Spleen (tissue), 11 donors: ENCODE results near the gene KIF6. TPM values are rescaled to one million over a fixed set of nuclear protein-coding genes. Genes with fewer than 3 reads are reported as not detected.

ENCODE experiments used
- DNase-seq: peaks from one replicate; pipeline ENCODE4 v3.0.0-alpha.2; 2020
- H3K27ac ChIP-seq, 8 donors: fragments of 200-600 bp; sonication (generic) in 7 of 8; 1 replicate in 4 of 8; 2 replicates in 4 of 8; pipeline versions ENCODE4 v1.5.0 to v1.8.0; 2016 to 2021; ENCODE audit warnings: inconsistent platforms in 4 of 8, mild to moderate bottlenecking in 4 of 8, moderate library complexity in 1 of 8
- H3K27me3 ChIP-seq, 7 donors: fragments of 200-600 bp; sonication (generic) in 6 of 7; replicated peaks in 1 of 7; 1 replicate in 4 of 7; 2 replicates in 3 of 7; pipeline versions ENCODE4 v1.5.0 to v1.8.0; 2016 to 2021; ENCODE audit warnings: inconsistent platforms in 3 of 7, mild to moderate bottlenecking in 1 of 7
- H3K36me3 ChIP-seq, 6 donors: fragments of 200-600 bp; sonication (generic) in 5 of 6; 1 replicate in 4 of 6; 2 replicates in 2 of 6; pipeline versions ENCODE4 v1.5.0 to v1.8.0; 2016 to 2021; ENCODE audit warnings: inconsistent platforms in 2 of 6
- H3K4me1 ChIP-seq, 6 donors: fragments of 200-600 bp; sonication (generic) in 5 of 6; 1 replicate in 3 of 6; 2 replicates in 3 of 6; pipeline versions ENCODE4 v1.5.0 to v1.8.0; 2016 to 2021; ENCODE audit warnings: inconsistent platforms in 3 of 6
- H3K4me3 ChIP-seq, 8 donors: fragments of 200-600 bp; sonication (generic) in 7 of 8; 1 replicate in 4 of 8; 2 replicates in 4 of 8; pipeline versions ENCODE4 v1.5.0 to v1.8.0; 2016 to 2021; ENCODE audit warnings: inconsistent platforms in 4 of 8, mild to moderate bottlenecking in 4 of 8, moderate library complexity in 2 of 8
- H3K9me3 ChIP-seq, 8 donors: fragments of 200-600 bp; sonication (generic) in 7 of 8; 1 replicate in 4 of 8; 2 replicates in 4 of 8; pipeline versions ENCODE4 v1.5.0 to v1.8.0; 2016 to 2021; ENCODE audit warnings: inconsistent platforms in 4 of 8
- CTCF ChIP-seq, 11 experiments: fragments of 200-600 bp in 7 of 11; fragments of 450-650 bp in 4 of 11; sonication (generic) in 4 of 11; IDR thresholded peaks in 8 of 11; conservative IDR thresholded peaks in 3 of 11; 1 replicate in 7 of 11; 2 replicates in 4 of 11; pipeline versions ENCODE4 v1.4.0 to v1.8.0; 2016 to 2021; ENCODE audit warnings: antibody characterized with exemption in 11 of 11, inconsistent platforms in 4 of 11, mild to moderate bottlenecking in 1 of 11
- POLR2A ChIP-seq, 3 donors: fragments of 450-650 bp; IDR thresholded peaks; one replicate each; pipeline ENCODE4 v1.5.1; 2017; ENCODE audit warnings: antibody characterized with exemption in 3 of 3, mild to moderate bottlenecking in 1 of 3
- POLR2AphosphoS5 ChIP-seq, 3 donors: sonication (generic); formaldehyde crosslinking; IDR thresholded peaks; one replicate each; pipeline ENCODE4 v1.5.1; 2017; ENCODE audit warnings: antibody characterized with exemption in 3 of 3
- WGBS, 5 donors: extraction: QIAGEN DNeasy Blood & Tissue Kit in 3 of 5; methylation state at CpG; one replicate each; pipeline versions ENCODE4 v1.1.5 to v1.1.7; 2013 to 2018; 5-methylcytosine and 5-hydroxymethylcytosine counted together
- intact Hi-C: fragments of 100-400 bp; cut with DNase I; formaldehyde crosslinking; loops from one replicate; pipeline ENCODE4 v1.15.0; 2023; ENCODE audit warnings: low total_unique reads
- polyA plus RNA-seq, 3 donors: library from polyadenylated mRNA; stranded (reverse); fragments of 200-250 nt; gene quantifications; one replicate each; pipeline ENCODE4 v1.2.1, GENCODE V29; 2013
- total RNA-seq, 7 donors: library from RNA; depleted of rRNA in 3 of 7; stranded (reverse); fragments of >200 nt in 3 of 7; fragmentation: NEBNext Ultra II Directional in 4 of 7; extraction: Animal tissue kit (Norgen Biotek cat#: 25700) in 4 of 7; gene quantifications; one replicate each; pipeline versions ENCODE4 v1.1.0 to v1.2.1, GENCODE V29; 2016 to 2021
- donor health status: healthy with polysubstance abuse.
- donor health status: DM: no; HTN: no; CAD: no; lungs with moderate emphysema.
- donor health status: DM: no; HTN: no; CAD: no.
- donor health status: Bipolar disorder and iron deficiency.
- donor health status: healthy.
- donor health status: DM: no; HTN: no; CAD: no.
- donor health status: DM: yes; HTN: yes; CAD: no.

KIF6 gene
- total and polyA plus RNA-seq, 10 donors = 0.10 to 0.75 (median 0.24) TPM; not detected in 3

- Histone ChIP-seq H3K27me3 (peaks cover 0 to 30% (median 0%) of the 10 kb centered on the region in 7 donors), H3K4me3 (no peak overlapping the region), H3K36me3 (no peaks in the 10 kb centered on the region), H3K4me1 (no peaks in the 10 kb centered on the region), H3K9me3 (peaks cover 0 to 9% (median 1%) of the 10 kb centered on the region in 8 donors), H3K27ac (no peak overlapping the region)
- DNase-seq = no peak
- intact Hi-C loops = no loop called here
- WGBS, 5 donors = 70 to 73% (median 73%) methylated on average over 3 of the region's 3 CpGs
- TF ChIP-seq POLR2AphosphoS5 (IDR thresholded peaks at IDR 0.05) (no peak), CTCF (IDR thresholded peaks at IDR 0.05 in 8 of 11, conservative IDR thresholded peaks at IDR 0.05 in 3 of 11) (no peak), POLR2A (IDR thresholded peaks at IDR 0.05) (no peak)
Observed at GRCh38 chr6:39495640-39496039, 229.6 kb downstream of the KIF6 start.

- 83 to 88% (median 85%) methylated on average over 7 of the region's 7 CpGs for WGBS, 5 donors
- H3K4me1 ChIP-seq = no peaks in the 10 kb centered on the region
- intact Hi-C loops = no loop called here
- H3K4me3 ChIP-seq = no peak overlapping the region
- H3K9me3 ChIP-seq = peaks cover 0 to 3% (median 0%) of the 10 kb centered on the region in 8 donors
- TF ChIP-seq CTCF (IDR thresholded peaks at IDR 0.05 in 8 of 11, conservative IDR thresholded peaks at IDR 0.05 in 3 of 11) = no peak
- no peak for TF ChIP-seq POLR2A (IDR thresholded peaks at IDR 0.05)
- no peak for TF ChIP-seq POLR2AphosphoS5 (IDR thresholded peaks at IDR 0.05)
- peaks cover 0 to 30% (median 0%) of the 10 kb centered on the region in 7 donors for H3K27me3 ChIP-seq
- no peak overlapping the region for H3K27ac ChIP-seq
- no peaks in the 10 kb centered on the region for H3K36me3 ChIP-seq
- DNase-seq = no peak
Observed at GRCh38 chr6:39494998-39495397, 230.2 kb downstream of the KIF6 start.

GRCh38 chr6:39493777-39494176 lies 231.4 kb downstream of the KIF6 start:
- H3K36me3 ChIP-seq = no peaks in the 10 kb centered on the region
- intact Hi-C loops = no loop called here

GRCh38 chr6:39493174-39493573 lies 232.0 kb downstream of the KIF6 start:
- Histone ChIP-seq H3K27me3 (peaks cover 0 to 17% (median 0%) of the 10 kb centered on the region in 7 donors), H3K36me3 (no peaks in the 10 kb centered on the region), H3K4me1 (no peaks in the 10 kb centered on the region), H3K9me3 (no peaks in the 10 kb centered on the region), H3K27ac (no peak overlapping the region), H3K4me3 (no peak overlapping the region)
- no peak for DNase-seq
- no peak for TF ChIP-seq POLR2A (IDR thresholded peaks at IDR 0.05)
- no peak for TF ChIP-seq POLR2AphosphoS5 (IDR thresholded peaks at IDR 0.05)
- no peak for TF ChIP-seq CTCF (IDR thresholded peaks at IDR 0.05 in 8 of 11, conservative IDR thresholded peaks at IDR 0.05 in 3 of 11)
- intact Hi-C loops = no loop called here

More at GRCh38 chr6:39493777-39494176, 231.4 kb downstream of the KIF6 start:
- Histone ChIP-seq H3K4me3 (no peak overlapping the region), H3K4me1 (no peaks in the 10 kb centered on the region), H3K27ac (no peak overlapping the region), H3K27me3 (peaks cover 0 to 18% (median 0%) of the 10 kb centered on the region in 7 donors), H3K9me3 (no peaks in the 10 kb centered on the region)
- TF ChIP-seq POLR2AphosphoS5 (IDR thresholded peaks at IDR 0.05) (no peak), CTCF (IDR thresholded peaks at IDR 0.05 in 8 of 11, conservative IDR thresholded peaks at IDR 0.05 in 3 of 11) (no peak), POLR2A (IDR thresholded peaks at IDR 0.05) (no peak)
- DNase-seq = no peak
